Measurements from ENCODE around the gene WAC. TPM values are rescaled to one million over a fixed set of nuclear protein-coding genes. Genes with fewer than 3 reads are reported as not detected.

WAC gene
- total and polyA plus RNA-seq, 2 of the 13 experiments (the other 11 are each of a cell fraction or from before 2014, with no cell fraction given), result 69.1 to 96.2 TPM

- no peak overlapping the region for H3K27ac ChIP-seq (ENCODE audit: extremely low read length, insufficient read depth, low read length)
- DNase-seq (ENCODE audit: low spot score) (no peak), FAIRE-seq (no peak), ATAC-seq (no peak)
- TF ChIP-seq MAX (IDR thresholded peaks at IDR 0.05), result no peak
- TF ChIP-seq SOX13 (IDR thresholded peaks at IDR 0.05), result no peak
- no peak for TF ChIP-seq SOX13 (CRISPR knock-in tag; conservative IDR thresholded peaks at IDR 0.05 in 1 of 2, IDR thresholded peaks at IDR 0.05 in 1 of 2)
- no peak for TF ChIP-seq ZNF550 (CRISPR knock-in tag; IDR thresholded peaks at IDR 0.05; ENCODE audit: borderline replicate concordance)
- TF ChIP-seq ZNF674 (CRISPR knock-in tag; IDR thresholded peaks at IDR 0.05; ENCODE audit: low read depth), result no peak
- TF ChIP-seq DMAP1 (CRISPR knock-in tag; IDR thresholded peaks at IDR 0.05), result no peak
- no peak for TF ChIP-seq ZNF710 (CRISPR knock-in tag; IDR thresholded peaks at IDR 0.05; ENCODE audit: borderline replicate concordance)
- TF ChIP-seq RFX3 (CRISPR knock-in tag; IDR thresholded peaks at IDR 0.05), result no peak
- no peak for TF ChIP-seq MEIS2 (CRISPR knock-in tag; IDR thresholded peaks at IDR 0.05)
- no peak for TF ChIP-seq KAT7 (CRISPR knock-in tag; IDR thresholded peaks at IDR 0.05; ENCODE audit: borderline replicate concordance)
- TF ChIP-seq BRD4 (CRISPR knock-in tag; IDR thresholded peaks at IDR 0.05), result no peak
- no peak for TF ChIP-seq HOXA5 (CRISPR knock-in tag; IDR thresholded peaks at IDR 0.05)
- no peak for TF ChIP-seq ZNF777 (CRISPR knock-in tag; IDR thresholded peaks at IDR 0.05)
- no peak for TF ChIP-seq ZSCAN25 (CRISPR knock-in tag; IDR thresholded peaks at IDR 0.05)
- TF ChIP-seq ZNF549 (CRISPR knock-in tag; IDR thresholded peaks at IDR 0.05), result no peak
- no peak for TF ChIP-seq MAFK (conservative IDR thresholded peaks at IDR 0.05 in 1 of 2, IDR thresholded peaks at IDR 0.05 in 1 of 2; ENCODE audit: low read length in 2 of 2)
- TF ChIP-seq SRY (CRISPR knock-in tag; IDR thresholded peaks at IDR 0.05), result no peak
- ChIA-PET CTCF (ENCODE audit: low intra/inter-chr PET ratio, low total read pairs) (interaction anchor here (0.9 to 1.9 kb wide), 3 partner anchors 501 to 677 kb away, joined by 3 to 14 read pairs (median 11); no protein-coding TSS in a partner anchor), POLR2A (no interaction called here)
- WGBS (ENCODE audit: low lambda C conversion rate), result 18% methylated on average over 3 of the region's 3 CpGs
- intact Hi-C loops (cut with micrococcal nuclease; ENCODE audit: unreplicated experiment), result no loop called here
- no peaks in the 10 kb centered on the region for H3K9me3 ChIP-seq (ENCODE audit: low read length)
- no peak overlapping the region for H3K4me3 ChIP-seq (replicated peaks in 1 of 3; ENCODE audit: insufficient read depth in 1 of 3, low read depth in 2 of 3, low read length in 3 of 3)
- no peaks in the 10 kb centered on the region for H3K79me2 ChIP-seq (ENCODE audit: insufficient read depth, low read length)
- no peaks in the 10 kb centered on the region for H4K20me1 ChIP-seq (ENCODE audit: insufficient read depth, low read length)
- H3K36me3 ChIP-seq (replicated peaks in 1 of 2; ENCODE audit: control insufficient read depth in 1 of 2, insufficient read depth in 2 of 2, low read length in 2 of 2), result no peaks in the 10 kb centered on the region
- H3K4me2 ChIP-seq (ENCODE audit: low read depth, low read length), result no peak overlapping the region
- peaks cover 0 to 4% of the 10 kb centered on the region in 2 experiments; a peak in 1 of 5 replicates for H3K27me3 ChIP-seq (ENCODE audit: control insufficient read depth in 1 of 2, insufficient read depth in 2 of 2, low read length in 2 of 2)
- H3K9ac ChIP-seq (ENCODE audit: insufficient read depth, low read depth, low read length), result no peak overlapping the region
- H3K4me1 ChIP-seq (ENCODE audit: insufficient read depth, low read length), result peaks cover 11% of the 10 kb centered on the region
- H2AFZ ChIP-seq (ENCODE audit: low read length), result no peak overlapping the region
- BruUV-seq (replicated peaks), result no TSS peak
- in situ Hi-C loops (cut with HindIII; ENCODE audit: extremely low pct_ligation_motif_present, low pct_unique_long_range_greater_than_20kb), result no loop called here
Observed at GRCh38 chr10:28627102-28627501, 94.2 kb downstream of the WAC start.
